Putamen (tissue), 1 donor: ENCODE results near the gene VNN1.
"Not testable (repeated sequence)": the region's sequence is repeated elsewhere in the genome, so short reads cannot be mapped to it uniquely, and the experiment has no call there.

ENCODE experiments used
- DNase-seq: peaks from one replicate; pipeline ENCODE4 v3.0.0-alpha.2; 2016; ENCODE audit warnings: low spot score

Gene VNN1

DNA sequence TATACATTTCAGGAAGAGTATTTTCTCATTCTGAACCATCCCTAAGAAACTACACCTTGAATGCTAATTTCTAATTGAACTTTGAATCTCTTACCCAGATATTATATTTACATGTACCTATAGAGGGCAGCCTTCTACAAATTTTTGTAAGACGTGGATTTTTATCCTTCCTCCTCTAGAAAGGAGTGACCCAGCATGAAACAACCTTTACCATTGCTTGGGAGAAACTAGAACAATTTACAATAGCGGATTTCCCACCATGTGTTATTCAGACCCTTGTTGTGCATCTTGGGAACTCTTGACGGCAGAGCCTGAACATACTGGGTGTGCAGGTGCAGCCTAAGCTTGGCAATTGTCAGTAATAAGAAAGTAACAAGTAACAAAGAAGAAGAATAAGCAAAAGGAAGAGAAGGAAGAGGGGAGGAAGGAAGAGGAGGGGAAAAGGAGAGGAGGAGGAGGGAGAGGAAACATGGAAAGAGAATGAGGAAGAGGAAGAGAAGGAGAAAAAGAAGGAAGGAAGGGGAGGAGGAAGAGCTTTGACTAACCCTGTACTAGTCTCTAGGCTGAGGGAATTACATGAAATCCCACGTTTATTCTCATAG, 44.1 kb downstream of the VNN1 start:
- DNase-seq, result peak; percentile 18

DNA sequence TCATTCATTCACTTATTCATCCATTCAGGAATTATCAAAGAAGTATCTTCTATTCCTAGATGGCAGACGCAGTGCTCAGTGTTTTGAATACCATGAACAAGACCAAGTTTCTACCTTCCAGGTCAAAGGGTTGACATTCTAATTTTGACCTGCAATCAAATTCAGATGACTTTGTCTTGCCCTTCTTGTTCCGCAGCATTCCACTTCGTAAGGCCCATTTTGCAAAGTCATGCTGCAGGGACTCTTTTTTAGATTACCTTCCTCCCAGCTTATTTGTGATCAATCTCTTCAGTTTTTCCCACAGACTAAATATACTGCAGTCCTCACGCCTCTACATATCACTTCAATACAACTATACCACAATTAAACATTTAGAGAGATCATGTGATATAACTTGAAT, 47.7 kb downstream of the VNN1 start:
- DNase-seq, result no peak

DNA sequence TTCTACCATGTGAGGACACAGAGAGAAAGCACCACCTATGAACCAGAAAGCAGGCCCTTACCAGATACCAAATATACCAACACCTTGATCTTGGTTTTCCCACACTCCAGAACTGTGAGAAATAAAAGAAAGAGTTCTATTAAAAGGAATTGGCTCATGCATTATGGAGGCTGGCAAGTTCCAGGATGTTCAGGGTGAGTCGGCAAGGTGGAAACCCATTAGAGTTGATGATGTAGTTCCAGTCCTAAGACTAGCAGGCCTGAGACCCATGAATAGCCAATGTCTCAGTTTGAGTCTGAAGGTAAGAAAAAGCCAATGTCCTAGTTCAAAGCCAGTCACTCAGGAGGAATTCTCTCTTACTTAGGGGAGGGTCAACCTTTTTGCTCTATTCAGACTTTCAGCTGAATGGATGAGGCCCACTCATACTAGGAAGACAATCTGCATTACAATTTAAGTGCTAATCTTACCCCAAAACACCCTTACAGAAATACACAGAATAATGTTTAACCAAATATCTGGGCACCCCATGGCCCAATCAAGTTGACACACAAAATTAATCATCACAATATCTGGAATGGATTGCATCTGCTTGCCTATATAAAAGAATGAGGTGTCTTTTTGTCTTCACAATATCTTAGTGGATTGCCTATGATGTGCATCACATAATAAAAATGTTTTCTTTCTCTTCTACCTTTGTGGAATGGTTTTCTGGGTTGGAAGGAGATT, 49.4 kb downstream of the VNN1 start:
- DNase-seq, result no peak

DNA sequence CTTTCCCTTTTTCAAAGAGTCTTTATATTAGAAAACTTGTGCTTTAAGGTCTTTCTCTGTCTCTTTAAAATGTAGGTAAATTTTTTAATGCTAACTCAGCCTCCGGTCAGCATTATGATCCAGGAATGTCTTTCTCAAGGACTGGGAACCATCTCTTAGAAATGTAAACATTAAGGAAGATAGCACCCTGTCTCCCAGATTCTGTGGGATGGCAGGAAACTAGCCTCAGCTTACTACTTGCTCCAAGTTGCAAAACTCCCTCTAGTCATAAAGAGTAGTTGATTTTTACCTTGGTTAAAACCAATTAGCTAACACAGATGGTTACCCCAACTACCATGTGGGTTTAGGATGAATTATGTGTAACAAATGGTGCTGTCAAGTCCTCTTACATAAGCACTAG, 50.2 kb downstream of the VNN1 start:
- DNase-seq, result no peak

DNA sequence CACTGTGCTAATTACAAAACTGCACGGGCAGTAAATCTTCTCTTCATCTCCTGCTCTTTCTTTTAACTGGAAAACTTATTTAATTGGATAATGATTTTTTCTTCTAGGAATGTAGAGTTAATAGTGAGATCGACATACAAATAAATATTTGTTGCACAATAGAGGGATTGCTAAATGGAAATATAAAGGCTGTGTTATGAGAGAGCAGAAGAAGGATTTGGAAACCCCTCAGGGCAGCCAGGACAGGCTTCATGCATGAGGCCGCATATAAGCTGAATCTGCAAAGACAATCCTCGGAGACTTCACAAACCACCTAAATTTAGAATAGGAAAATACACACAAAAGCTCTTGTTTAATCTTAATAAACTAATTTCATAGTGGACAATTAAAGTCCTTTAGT, 51.9 kb downstream of the VNN1 start:
- DNase-seq, result no peak

DNA sequence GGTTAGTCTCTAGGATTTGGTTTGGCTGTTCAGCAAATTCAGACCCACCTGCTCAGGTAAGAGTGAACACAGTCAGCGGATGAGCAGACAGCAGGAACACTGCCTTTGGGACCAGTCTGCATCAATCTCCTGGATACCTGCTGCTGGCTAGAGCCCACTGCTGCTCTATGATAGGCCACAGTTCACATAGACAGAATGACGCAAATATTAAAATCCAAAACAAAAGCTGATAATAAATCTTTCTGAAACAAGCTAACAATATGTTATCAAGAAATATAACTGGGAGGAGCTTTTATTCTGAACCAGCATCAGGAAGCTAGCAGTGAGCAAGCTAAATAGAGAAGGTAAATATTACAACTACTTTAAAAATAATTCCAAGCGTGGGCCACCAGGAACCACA, 54.8 kb downstream of the VNN1 start, which contains the start of gene TAAR1:
Gene TAAR1, minus strand, starts transcription at position 101 of the 400 bp plus-strand sequence. CDS start 13,179 bp downstream, outside the sequence.
- DNase-seq, result no peak

DNA sequence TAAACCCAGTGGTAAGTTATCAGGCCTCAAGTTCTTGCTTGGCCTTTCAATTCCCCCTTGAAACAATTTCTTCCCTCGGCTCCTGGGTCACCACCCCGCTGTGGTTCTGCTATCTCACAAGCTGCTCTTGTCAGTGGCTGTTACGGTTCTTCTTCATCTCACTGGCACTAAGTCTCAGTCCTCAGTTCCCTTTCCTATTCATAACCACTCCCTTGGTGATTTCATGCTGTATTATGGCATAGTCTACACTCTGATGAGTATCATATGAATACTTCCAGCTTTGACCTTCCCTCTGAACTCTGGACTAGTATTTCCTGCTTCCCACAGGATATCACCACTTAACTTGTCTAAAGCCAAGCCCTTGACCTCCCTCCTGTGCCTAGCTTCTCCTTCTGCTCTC, 62.8 kb downstream of the VNN1 start:
- DNase-seq, result no peak

DNA sequence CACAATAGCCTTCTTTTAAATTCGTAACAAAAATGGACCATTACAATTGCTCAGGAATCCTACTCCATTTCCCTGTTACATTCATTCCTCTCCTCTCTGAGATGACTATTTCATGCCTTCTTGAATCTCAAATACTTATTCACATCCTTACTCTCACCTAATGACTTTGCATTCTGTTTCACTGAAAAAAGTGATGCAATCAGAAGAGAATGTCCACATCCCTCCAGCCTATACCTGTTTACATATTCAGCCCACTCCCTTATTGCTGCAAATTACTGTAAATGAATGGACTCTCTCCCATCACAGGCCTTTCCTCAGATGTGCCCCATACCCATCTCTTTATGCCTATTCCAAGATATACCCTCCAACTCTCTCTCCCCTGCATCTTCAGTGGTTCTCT, 63.4 kb downstream of the VNN1 start:
- DNase-seq, result no peak

DNA sequence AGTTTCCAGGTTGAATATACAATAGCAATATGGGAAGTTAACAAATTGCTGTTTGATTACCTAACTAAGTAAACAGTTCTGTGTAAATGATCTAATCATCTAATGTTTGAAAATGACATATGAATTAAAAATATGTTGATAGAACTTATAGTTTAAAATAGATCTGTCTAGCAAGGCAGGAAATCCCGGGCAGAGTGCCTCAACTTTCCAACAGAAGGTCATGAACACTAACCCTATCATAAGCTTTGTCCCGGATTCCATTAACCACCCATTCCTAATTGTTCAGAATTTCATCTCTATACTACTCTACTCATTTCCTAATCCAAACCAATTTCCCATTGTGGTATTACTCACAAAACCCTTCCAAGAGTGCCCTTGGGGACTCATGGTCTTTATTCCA, 65.0 kb downstream of the VNN1 start:
- no peak for DNase-seq

DNA sequence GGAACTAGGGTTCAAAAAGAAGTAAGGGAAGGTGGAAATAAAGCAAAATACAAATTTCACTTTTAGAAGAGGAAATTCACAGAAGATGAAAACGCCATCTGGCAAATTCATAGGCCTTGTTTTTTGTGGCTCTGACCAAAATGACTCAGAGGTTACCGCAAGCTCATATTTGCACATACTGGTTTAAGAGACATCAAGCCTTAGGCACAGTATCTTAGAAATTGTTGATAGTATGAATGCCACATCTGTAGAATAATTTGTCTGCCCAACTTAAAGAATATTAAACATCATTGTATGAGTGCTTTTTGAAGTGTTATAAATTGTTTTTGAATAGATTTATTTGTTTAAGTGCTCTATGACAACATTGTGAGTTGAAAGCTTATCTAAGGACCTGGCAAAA, 65.5 kb downstream of the VNN1 start:
- no peak for DNase-seq

DNA sequence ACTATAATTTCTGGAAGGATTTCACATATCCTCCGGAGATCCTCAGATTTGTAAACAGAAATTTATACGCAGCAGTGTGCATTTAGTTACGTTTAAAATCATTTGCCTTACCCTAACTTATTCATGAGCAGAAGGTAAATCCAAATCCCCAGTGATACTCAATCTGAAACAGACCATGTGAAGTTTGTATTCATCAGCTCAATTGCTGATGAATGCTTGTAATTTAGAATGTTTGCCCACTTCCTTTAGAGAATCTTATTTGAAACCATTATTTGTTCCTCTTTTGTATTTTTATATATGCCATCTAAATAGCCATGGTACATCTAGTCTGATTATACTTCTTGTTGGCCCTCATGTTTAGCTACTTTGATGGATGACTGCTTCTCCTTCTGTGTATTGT, 70.3 kb downstream of the VNN1 start:
- DNase-seq, result no peak

DNA sequence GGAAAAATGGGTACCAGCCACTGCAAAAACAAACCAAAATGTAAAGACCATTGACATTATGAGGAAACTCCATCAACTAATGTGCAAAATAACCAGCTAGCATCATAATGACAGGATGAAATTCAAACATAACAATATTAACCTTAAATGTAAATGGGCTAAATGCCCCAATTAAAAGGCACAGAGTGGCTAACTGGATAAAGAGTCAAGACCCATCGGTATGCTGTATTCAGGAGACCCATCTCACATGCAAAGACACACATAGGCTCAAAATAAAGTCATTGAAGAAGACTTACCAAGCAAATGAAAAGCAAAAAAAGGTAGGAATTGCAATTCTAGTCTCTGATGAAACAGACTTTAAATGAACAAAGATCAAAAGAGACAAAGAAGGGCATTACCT, 76.7 kb downstream of the VNN1 start:
- not testable (repeated sequence) for DNase-seq

DNA sequence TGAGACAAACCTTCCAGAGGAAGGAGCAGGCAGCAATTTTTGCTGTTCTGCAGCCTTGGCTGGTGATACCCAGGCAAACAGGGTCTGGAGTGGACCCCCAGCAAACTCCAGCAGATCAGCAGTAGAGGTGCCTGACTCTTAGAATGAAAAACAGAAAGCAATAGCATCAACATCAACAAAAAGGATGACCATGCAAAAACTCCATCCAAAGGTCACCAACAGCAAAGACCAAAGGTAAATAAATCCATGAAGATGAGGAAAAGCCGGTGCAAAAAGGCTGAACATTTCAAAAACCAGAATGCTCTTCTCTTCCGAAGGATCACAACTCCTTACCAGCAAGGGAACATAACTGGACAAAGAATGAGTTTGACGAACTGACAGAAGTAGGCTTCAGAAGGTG, 77.9 kb downstream of the VNN1 start:
- not testable (repeated sequence) for DNase-seq

DNA sequence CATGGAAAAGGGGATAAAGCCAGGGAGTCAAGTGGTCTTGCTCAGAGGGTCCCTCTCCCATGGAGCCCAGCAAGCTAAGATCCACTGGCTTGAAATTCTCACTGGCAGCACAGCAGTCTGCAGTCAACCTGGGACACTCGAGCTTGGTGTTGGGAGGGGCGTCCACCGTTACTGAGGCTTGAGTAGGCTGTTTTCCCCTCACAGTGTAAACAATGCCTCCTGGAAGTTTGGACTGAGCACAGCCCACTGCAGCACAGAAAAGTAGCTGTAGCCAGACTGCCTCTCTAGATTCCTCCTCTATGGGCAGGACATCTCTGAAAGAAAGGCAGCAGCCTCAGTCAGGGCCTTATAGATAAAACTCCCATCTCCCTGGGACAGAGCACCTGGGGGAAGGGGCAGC, 78.6 kb downstream of the VNN1 start:
- not testable (repeated sequence) for DNase-seq

DNA sequence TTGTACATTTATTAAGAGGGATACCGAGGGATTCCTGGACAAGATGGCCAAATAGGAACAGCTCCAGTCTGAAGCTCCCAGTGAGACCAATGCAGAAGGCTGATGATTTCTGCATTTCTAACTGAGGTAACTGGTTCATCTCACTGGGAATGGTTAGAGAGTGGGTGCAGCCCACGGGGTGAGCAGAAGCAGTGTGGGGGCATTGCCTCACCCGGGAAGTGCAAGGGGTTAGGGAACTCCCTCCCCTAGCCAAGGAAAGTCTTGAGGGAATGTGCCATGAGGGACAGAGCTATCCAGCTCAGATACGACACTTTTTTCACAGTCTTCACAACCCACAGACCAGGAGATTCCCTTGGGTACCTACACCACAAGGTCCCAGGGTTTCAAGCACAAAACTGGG, 79.1 kb downstream of the VNN1 start:
- DNase-seq, result no peak

DNA sequence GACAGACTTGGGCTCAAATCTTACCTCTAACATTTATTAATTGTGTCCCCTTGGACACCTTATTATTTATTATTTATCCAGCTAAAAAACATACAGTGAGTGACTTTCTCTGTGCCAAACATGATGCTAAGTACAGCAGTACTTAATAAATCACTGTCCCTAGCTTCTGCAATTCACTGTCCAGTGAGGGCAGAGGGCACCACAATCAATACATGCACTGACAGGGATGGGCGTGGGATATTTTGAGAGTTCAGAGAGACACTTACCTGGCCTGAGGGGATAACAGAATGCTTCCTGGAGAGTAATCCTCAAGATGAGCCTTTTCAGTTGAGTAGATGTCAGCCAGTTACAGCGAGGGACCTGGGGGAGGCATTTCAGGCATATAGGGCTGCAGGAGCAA, 80.5 kb downstream of the VNN1 start:
- no peak for DNase-seq
